ENCODE measurements around the gene STAMBP. TPM values are rescaled to one million over a fixed set of nuclear protein-coding genes. Genes with fewer than 3 reads are reported as not detected.

The STAMBP gene
- total and polyA plus RNA-seq, 2 of the 13 experiments (the other 11 are each of a cell fraction or from before 2014, with no cell fraction given), result 49.6 to 53.2 TPM

- no peak for TF ChIP-seq FOXA1 (IDR thresholded peaks at IDR 0.05)
- no peak for TF ChIP-seq FOXA1 (CRISPR knock-in tag; IDR thresholded peaks at IDR 0.05)
- TF ChIP-seq, protein P1, sequence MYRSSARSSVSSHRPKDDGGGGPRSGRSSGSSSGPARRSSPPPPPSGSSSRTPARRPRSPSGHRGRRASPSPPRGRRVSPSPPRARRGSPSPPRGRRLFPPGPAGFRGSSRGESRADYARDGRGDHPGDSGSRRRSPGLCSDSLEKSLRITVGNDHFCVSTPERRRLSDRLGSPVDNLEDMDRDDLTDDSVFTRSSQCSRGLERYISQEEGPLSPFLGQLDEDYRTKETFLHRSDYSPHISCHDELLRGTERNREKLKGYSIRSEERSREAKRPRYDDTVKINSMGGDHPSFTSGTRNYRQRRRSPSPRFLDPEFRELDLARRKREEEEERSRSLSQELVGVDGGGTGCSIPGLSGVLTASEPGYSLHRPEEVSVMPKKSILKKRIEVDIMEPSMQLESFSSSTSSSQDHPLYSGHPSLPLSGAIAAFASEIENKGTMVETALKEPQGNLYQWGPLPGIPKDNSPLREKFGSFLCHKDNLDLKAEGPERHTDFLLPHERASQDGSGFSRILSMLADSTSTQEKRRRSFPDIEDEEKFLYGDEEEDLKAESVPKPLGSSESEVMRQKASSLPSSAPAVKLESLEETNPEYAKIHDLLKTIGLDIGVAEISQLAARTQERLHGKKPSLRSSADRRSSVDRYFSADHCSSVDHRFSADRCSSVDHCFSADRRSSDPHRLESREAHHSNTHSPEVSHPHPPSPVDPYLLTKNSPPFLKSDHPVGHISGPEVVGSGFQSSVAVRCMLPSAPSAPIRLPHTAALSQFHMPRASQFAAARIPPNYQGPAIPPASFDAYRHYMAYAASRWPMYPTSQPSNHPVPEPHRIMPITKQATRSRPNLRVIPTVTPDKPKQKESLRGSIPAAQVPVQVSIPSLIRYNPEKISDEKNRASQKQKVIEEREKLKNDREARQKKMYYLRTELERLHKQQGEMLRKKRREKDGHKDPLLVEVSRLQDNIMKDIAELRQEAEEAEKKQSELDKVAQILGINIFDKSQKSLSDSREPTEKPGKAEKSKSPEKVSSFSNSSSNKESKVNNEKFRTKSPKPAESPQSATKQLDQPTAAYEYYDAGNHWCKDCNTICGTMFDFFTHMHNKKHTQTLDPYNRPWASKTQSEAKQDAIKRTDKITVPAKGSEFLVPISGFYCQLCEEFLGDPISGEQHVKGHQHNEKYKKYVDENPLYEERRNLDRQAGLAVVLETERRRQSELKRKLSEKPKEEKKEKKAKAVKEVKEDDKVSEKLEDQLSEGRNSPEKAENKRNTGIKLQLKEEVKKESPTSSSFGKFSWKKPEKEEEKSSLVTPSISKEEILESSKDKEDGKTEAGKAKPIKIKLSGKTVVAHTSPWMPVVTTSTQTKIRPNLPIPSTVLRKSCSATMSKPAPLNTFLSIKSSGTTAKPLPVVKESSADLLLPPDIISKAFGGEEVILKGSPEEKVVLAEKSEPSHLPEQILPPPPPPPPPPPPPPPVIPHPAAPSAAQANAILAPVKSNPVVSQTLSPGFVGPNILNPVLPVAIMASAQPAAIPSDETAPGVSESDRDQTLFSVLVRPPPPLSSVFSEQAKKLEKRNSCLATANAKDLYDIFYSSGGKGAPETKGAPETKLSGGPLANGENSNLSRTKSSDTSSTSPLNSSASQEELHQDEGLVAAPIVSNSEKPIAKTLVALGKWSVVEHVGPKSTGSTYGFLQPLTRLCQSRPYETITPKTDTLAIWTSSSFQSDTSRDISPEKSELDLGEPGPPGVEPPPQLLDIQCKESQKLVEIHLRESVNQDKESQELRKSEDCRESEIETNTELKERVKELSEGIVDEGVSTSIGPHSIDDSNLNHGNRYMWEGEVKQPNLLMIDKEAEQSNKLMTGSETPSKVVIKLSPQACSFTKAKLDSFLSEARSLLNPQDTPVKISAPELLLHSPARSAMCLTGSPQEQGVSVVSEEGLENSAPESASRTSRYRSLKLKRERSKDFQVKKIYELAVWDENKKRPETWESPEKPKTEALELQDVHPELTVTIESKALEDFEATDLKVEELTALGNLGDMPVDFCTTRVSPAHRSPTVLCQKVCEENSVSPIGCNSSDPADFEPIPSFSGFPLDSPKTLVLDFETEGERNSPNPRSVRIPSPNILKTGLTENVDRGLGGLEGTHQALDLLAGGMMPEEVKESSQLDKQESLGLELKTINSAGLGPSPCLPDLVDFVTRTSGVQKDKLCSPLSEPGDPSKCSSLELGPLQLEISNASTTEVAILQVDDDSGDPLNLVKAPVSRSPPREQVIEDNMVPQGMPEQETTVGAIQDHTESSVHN (CRISPR knock-in tag; IDR thresholded peaks at IDR 0.05), result no peak
- TF ChIP-seq UBTF (CRISPR knock-in tag; IDR thresholded peaks at IDR 0.05), result peak; percentile 74
- TF ChIP-seq KLF13 (CRISPR knock-in tag; IDR thresholded peaks at IDR 0.05), result peak; percentile 61; the same call in 1 of the 2 replicates
- no peak; the same call in 1 of the 2 replicates for TF ChIP-seq ZNF263 (CRISPR knock-in tag; IDR thresholded peaks at IDR 0.05)
- TF ChIP-seq, protein P2, sequence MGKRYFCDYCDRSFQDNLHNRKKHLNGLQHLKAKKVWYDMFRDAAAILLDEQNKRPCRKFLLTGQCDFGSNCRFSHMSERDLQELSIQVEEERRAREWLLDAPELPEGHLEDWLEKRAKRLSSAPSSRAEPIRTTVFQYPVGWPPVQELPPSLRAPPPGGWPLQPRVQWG (CRISPR knock-in tag; IDR thresholded peaks at IDR 0.05; ENCODE audit: borderline replicate concordance, low read depth), result no peak
- TF ChIP-seq MEIS2 (CRISPR knock-in tag; IDR thresholded peaks at IDR 0.05), result peak; percentile 81; the same call in 1 of the 2 replicates
- TF ChIP-seq, protein P3, sequence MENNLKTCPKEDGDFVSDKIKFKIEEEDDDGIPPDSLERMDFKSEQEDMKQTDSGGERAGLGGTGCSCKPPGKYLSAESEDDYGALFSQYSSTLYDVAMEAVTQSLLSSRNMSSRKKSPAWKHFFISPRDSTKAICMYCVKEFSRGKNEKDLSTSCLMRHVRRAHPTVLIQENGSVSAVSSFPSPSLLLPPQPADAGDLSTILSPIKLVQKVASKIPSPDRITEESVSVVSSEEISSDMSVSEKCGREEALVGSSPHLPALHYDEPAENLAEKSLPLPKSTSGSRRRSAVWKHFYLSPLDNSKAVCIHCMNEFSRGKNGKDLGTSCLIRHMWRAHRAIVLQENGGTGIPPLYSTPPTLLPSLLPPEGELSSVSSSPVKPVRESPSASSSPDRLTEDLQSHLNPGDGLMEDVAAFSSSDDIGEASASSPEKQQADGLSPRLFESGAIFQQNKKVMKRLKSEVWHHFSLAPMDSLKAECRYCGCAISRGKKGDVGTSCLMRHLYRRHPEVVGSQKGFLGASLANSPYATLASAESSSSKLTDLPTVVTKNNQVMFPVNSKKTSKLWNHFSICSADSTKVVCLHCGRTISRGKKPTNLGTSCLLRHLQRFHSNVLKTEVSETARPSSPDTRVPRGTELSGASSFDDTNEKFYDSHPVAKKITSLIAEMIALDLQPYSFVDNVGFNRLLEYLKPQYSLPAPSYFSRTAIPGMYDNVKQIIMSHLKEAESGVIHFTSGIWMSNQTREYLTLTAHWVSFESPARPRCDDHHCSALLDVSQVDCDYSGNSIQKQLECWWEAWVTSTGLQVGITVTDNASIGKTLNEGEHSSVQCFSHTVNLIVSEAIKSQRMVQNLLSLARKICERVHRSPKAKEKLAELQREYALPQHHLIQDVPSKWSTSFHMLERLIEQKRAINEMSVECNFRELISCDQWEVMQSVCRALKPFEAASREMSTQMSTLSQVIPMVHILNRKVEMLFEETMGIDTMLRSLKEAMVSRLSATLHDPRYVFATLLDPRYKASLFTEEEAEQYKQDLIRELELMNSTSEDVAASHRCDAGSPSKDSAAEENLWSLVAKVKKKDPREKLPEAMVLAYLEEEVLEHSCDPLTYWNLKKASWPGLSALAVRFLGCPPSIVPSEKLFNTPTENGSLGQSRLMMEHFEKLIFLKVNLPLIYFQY (CRISPR knock-in tag; IDR thresholded peaks at IDR 0.05; ENCODE audit: borderline replicate concordance), result no peak
- TF ChIP-seq CREM (IDR thresholded peaks at IDR 0.05), result peak; percentile 96
- TF ChIP-seq CREM (CRISPR knock-in tag; IDR thresholded peaks at IDR 0.05), result peak; percentile 38; the same call in 1 of the 2 replicates
- TF ChIP-seq ZBTB37 (CRISPR knock-in tag; IDR thresholded peaks at IDR 0.05), result 0 out of 2 replicates have a peak, but pooled peaks have one; percentile 45
Observed at GRCh38 chr2:73828818-73829570, at the start of gene STAMBP (continued).
